ENCODE results near the gene IL1B. TPM values are rescaled to one million over a fixed set of nuclear protein-coding genes. Genes with fewer than 3 reads are reported as not detected.

Gene IL1B
- total RNA-seq, 5 donors from 2014 or later (not counting 1 experiment from before 2014, with no cell fraction given) = 0.76 to 4.4 (median 0.97) TPM; not detected in 1

DNA sequence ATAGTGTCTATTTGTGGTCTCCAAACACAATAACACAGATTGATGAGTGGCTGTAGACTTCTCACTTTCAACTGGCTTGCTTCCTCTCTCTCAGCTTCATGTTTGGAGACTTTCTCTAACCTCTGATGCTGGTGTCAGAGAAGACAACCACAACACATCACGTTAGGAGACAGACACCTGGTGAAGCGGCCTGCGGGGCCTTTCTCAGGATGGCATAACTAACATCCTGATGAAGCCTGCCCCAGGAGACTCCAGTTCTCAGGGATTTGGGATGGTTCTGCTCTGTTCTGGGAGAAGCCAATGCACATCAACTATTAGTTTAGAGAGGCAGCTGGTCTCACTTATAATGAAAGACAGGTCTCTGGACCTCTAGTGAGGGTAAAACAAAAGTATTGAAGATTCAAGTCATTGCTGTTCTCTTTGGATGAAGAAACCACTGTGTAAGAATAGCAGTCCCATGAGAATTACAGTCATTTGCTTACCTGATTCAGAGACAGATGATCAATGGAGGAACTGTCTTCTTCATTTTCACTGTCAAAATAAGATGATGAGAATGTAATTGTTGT lies 54.3 kb downstream of the IL1B start:
- H3K4me3 ChIP-seq (ENCODE audit: control insufficient read depth in 1 of 2, extremely low read depth in 1 of 2, low read length in 1 of 2) = no peak overlapping the region
- no peaks in the 10 kb centered on the region for H3K36me3 Mint-ChIP-seq
- no peaks in the 10 kb centered on the region for H3K27me3 ChIP-seq (replicated peaks in 1 of 2; ENCODE audit: control insufficient read depth in 2 of 2, extremely low read depth in 1 of 2, insufficient read depth in 2 of 2, low read length in 1 of 2)
- H3K36me3 ChIP-seq (ENCODE audit: control insufficient read depth in 2 of 2, extremely low read depth in 1 of 2, insufficient read depth in 1 of 2, low read length in 1 of 2) = no peaks in the 10 kb centered on the region
- H3K4me3 Mint-ChIP-seq = no peak overlapping the region
- peaks cover 5 to 14% (median 5%) of the 10 kb centered on the region in 3 donors for H3K4me1 Mint-ChIP-seq
- ChIA-PET CTCF (no interaction called here), POLR2A (no interaction called here)
- ATAC-seq (replicated peaks in 1 of 4) = no peak
- no peak overlapping the region for H3K27ac ChIP-seq (ENCODE audit: low read length)
- H3K4me1 ChIP-seq (ENCODE audit: control insufficient read depth in 1 of 2, extremely low read depth in 1 of 2, insufficient read depth in 2 of 2, low read length in 2 of 2) = peaks cover 0 to 4% of the 10 kb centered on the region in 2 experiments
- H3K9me3 ChIP-seq = no peaks in the 10 kb centered on the region
- no peaks in the 10 kb centered on the region for H3K9me3 Mint-ChIP-seq
- peaks cover 16 to 32% of the 10 kb centered on the region in 2 donors for H3K27me3 Mint-ChIP-seq
- DNase-seq = no peak
- no peak overlapping the region for H3K27ac Mint-ChIP-seq
- WGBS (ENCODE audit: insufficient coverage) = no CpG with 5 or more reads among the region's 3 CpGs

Other genes starting within 250 kb of the IL1B start
- 100 to 1,000 TPM in 2 of 5 donors, 10 to 100 TPM in 3; 65.8 to 135 (median 83.0) TPM for gene SLC20A1, start 190.8 kb downstream of the IL1B start, total RNA-seq
- gene NT5DC4, start 115.8 kb downstream of the IL1B start, total RNA-seq = not detected
- gene CKAP2L, start 72.2 kb downstream of the IL1B start, total RNA-seq = 1 to 10 TPM in 1 of 5 donors, under 1 TPM in 4; 0.22 to 1.5 (median 0.33) TPM
- gene IL1A, start 52.3 kb downstream of the IL1B start, total RNA-seq = under 1 TPM in 1 of 5 donors, not detected in 4; 0.12 TPM
- not detected for gene IL37, start 74.4 kb upstream of the IL1B start, total RNA-seq
- not detected for gene IL36G, start 141.2 kb upstream of the IL1B start, total RNA-seq
- gene IL36A, start 168.7 kb upstream of the IL1B start, total RNA-seq = under 1 TPM in 4 of 5 donors, not detected in 1; 0.32 to 0.60 (median 0.58) TPM
- gene IL36B, start 216.1 kb upstream of the IL1B start, total RNA-seq = not detected
- gene IL36RN, start 222.4 kb upstream of the IL1B start, total RNA-seq = not detected
- not detected for gene IL1F10, start 231.2 kb upstream of the IL1B start, total RNA-seq